M059J (cell line): ENCODE measurements around the gene GLDC. TPM values are rescaled to one million over a fixed set of nuclear protein-coding genes. Genes with fewer than 3 reads are reported as not detected.
"Not testable (repeated sequence)": the region's sequence is repeated elsewhere in the genome, so short reads cannot be mapped to it uniquely, and the experiment has no call there.

ENCODE experiments used
- DNase-seq: peaks from one replicate; pipeline ENCODE4 v3.0.0-alpha.2; 2012; ENCODE audit warnings: low read depth
- total RNA-seq: library from RNA; depleted of rRNA; stranded (reverse); fragments of >200 nt; shearing (Covaris generic); gene quantifications from 2 replicates; pipeline ENCODE4 v1.2.3, GENCODE V29; 2014; rRNA removed

The GLDC gene
- 0.39 and 1.1 TPM in 2 replicates for total RNA-seq

GRCh38 chr9:6645355-6646292, at the start of gene GLDC:
Gene GLDC (minus strand): TSS chr9:6645729. CDS start chr9:6645499, 230 bp downstream.
- peak; percentile 59 for DNase-seq

GRCh38 chr9:6692881-6693361, 47.4 kb upstream of the GLDC start:
- DNase-seq: no peak

DNA sequence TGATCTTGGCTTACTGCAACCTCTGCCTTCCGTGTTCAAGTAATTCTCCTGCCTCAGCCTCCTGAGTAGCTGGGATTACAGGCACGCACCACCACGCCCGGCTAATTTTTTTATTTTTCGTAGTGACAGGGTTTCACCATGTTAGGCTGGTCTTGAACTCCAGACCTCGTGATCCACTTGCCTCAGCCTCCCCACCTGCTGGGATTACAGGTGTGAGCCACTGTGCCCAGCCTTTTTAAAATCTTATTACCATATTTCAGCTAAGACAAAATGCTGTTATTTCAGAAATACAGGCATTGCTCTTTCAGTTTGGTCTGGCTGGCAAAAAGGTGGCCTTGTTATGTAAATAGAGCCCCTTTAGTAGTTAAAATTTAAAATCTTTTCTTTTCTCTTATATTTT, 46.9 kb upstream of the GLDC start:
- DNase-seq: no peak

DNA sequence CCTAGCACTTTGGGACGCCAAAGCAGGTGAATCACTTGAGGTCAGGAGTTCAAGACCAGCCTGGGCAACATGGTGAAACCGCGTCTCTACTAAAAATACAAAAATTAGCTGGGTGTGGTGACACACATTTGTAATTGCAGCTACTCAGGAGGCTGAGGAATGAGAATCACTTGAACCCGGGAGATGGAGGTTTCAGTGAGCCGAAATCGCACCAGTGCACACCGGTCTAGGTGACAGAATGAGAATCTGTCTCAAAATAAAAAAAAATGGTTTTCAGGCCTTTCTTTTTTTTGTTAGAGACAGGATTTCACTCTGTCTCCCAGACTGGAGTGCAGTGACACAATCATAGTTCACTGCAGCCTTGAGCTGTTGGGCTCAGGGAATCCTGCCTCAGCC, 45.1 kb upstream of the GLDC start:
- not testable (repeated sequence) for DNase-seq

DNA sequence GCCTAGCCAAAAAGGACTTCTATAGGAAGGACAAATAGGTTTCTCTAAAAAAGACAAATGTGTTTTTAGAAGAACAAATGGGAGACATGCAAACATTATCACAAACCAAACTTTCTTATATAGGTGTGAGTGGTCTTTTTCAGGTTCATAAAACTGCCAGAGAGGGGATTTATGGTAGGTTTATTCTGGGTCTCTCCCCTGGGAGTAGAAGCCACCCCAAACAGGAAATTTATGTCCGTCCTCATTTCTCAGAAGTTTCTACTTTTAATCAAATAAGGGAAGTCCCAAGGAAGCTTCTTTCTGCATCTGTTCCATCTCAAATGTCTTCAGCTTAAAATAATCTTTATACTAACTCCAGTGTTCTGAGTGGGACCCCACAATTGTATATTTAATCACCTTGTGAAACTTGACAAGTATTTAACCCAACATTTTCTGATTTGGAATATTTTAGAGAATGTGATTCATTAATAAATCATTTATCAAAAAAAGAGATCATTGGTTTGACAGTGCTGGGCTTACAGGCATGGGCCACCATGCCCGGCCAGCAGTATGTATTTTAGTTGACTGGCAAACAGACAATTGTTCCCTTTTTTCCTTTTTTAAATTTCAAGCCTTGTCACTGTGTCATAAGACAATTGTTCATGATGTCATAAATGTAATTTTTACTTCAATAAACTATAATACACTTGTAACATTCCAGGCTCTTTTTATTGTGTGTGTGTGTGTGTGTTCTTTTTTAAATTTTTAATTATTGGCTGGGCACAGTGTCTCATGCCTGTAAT, 44.6 kb upstream of the GLDC start:
- DNase-seq: no peak

- no peak for DNase-seq
These were observed 41.7 kb upstream of the GLDC start for GRCh38 chr9:6687180-6687579.

DNA sequence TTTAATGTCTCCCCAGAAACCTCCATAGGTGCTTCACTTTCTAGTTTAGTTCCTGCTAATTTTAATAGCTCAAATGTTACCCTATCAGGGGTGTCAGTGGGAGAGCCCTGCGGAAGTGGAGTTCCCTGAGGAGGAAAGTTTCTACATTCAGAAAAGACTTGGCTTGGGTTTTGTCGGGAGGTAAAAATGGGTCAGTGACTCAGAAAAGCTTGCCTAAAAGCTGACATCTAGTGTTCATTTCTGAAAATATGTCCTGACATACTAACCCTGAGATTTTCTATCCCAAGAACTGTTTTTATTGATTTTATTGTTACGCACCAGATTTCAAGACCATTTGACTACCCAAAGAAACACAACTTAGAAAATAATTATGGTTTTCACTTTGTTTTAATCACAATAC, 40.9 kb upstream of the GLDC start:
- peak; percentile 35 for DNase-seq

DNA sequence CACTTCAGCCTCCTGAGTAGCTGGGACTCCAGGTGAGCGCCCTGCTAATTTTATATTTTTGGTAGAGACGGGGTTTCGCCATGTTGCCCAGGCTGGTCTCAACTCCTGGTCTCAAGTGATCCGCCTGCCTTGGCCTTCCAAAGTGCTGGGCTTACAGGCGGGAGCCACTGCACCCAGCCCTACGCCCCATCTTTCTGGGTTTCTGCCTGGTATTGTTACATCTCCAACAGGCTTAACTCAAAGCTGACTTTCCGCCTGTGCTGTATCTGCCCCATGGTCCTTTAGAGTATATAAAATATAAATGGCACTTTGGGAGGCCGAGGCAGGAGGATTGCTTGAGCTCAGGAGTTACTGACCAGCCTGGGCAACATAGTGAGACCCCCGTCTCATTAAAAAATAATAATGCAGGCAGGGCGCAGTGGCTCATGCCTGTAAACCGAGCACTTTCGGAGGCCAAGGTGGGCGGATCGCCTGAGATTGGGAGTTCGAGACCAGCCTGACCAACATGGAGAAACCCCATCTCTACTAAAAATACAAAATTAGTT, 36.5 kb upstream of the GLDC start:
- DNase-seq: no peak

DNA sequence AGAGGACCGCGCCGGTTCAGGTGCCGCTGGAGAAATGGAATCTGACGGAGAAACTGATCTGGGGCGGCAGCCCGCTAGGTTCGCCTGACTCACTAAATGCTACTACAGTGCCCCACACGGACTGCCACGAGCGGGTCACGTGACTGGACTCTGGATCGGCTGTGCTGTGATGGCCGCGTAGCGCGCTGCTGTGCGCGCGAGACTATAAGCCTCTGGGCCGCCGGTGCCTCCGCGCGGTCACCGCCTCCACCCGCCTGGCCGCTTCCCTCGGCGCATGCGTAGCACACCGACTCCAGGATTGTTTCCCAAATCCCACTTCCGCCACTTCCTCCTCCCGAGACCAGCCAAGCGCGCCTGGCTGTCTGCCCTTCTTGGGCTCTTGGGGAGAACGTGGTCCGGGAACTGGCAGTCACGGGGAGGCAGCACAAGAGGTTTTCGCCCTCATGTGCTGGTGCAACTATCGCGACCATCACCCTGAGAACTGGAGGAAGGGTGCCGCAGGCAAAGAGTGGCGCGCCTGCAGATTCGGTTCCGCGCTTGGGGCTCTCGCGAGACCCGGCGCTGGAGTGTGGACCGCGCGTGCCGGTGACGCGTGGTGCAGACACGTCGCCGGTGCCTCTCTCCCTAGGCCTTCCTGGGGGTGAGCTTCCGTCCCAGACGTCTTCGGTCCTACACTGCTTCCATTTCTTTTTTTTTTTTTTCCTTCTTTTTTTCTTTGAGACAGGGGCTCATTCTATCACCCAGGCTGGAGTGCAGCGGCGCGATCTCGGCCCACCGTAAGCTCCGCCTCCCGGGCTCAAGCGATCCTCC, 35.8 kb upstream of the GLDC start:
- DNase-seq: peak; percentile 99

GRCh38 chr9:6680797-6681146, 35.2 kb upstream of the GLDC start:
- peak; percentile 73 for DNase-seq

GRCh38 chr9:6677803-6678202, 32.3 kb upstream of the GLDC start:
- no peak for DNase-seq

- no peak for DNase-seq
These were observed 30.9 kb upstream of the GLDC start for GRCh38 chr9:6676254-6676921.

- DNase-seq: no peak
These were observed 29.7 kb upstream of the GLDC start for GRCh38 chr9:6675268-6675667.

DNA sequence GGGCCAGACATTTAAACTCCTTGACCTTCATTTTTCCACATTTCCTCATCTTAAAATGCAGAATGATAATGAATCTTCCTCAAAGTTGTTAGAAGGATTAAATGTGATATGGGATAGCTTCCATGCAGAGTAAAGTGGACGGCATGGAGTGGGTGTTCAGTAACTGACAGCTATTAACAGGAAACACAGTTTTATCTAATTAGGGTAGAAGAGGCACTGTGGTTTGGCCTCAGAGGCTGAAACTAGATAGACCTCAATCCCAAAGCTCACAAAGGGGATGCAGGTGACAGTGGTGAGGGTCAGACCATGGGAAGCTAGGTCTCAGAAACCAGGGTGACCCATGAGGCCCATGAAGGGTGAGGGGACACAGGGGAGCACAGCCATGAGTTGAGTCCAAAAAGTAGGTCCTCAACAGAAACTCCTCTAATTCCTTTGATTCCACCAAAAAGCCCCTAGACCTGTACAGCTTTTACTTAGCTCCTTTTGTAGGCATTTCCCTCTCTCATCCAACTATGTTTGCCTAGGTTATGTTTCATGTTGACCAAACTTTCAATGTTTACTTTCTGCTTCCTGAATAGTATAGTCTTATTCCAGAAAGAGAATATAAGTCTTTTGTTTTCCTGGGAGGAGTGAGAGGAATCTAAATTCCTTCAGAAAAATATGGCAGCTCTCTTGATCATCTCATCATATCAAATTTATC, 27.9 kb upstream of the GLDC start:
- DNase-seq: no peak

DNA sequence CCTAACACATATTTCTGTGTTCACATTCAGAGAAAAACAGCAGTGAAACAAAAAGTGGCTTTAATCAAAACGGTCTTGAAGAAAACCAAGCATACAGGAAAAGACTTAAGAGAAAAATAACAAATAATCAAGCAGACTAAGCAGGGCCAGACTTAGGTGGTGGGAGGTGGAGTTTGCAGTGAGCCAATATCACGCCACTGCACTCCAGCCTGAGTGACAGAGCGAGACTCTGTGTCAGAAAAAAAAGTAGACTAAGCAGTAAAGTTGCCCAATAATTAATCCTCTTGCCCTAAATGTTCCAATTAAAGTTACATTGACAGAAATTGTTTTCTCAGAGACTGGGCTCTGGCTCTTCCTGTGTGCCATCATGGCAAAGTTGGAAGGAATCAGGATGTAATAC, 26.6 kb upstream of the GLDC start:
- no peak for DNase-seq

- DNase-seq: no peak
These were observed 25.9 kb upstream of the GLDC start for GRCh38 chr9:6671416-6671815.

DNA sequence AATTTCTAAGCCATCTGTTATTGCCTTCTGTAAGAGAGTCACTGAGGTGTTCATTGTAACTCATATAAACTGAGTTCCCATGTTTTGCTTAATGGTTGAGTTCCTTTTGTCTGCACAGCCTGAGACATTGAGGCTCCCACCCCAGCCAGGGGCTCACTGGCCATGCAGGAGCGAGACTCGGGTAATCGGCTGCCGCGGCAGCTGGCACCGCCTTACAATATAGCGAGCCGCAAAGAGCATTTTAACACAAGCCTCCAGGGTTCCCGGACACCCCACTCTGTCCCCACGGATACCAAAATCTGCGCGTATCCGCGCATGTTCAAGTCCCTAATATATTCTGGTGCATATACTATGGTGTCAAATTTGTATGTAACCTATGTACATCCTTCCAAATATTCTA, 24.4 kb upstream of the GLDC start:
- DNase-seq: no peak

DNA sequence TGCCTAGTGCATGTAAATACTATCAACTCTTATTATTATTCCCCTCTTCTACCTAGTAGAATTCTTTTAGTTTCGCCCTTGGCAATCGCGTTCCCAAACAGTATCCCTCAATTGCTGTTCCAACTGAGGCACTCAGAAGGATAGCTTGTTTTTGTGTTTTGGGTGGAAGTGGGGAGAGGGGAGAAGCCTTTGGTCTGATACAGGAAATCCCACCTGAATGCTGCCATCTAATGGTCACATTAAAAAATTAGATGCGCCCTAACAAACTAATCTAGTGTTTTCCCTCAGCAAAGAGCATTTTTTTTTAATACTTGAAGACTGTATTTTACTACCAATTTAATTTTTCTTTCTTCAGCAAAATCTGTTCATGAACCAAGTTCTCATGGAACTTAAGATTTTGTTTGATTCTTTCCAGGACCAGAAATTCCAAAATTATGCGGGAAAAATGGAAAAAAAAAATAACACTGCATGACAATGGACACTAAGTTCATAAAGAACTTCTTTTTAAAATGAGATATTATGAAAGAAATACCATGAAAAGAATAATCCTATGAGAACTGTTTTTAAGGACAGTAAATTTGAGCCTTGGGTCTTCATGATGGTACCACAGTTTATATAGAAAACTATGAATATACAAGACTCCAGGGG, 22.2 kb upstream of the GLDC start:
- peak; percentile 44 for DNase-seq

GRCh38 chr9:6667080-6667479, 21.6 kb upstream of the GLDC start:
- no peak for DNase-seq

- DNase-seq: no peak
These were observed 20.1 kb upstream of the GLDC start for GRCh38 chr9:6665628-6666027.
